ENCODE results near the gene FAM107B.

DNA sequence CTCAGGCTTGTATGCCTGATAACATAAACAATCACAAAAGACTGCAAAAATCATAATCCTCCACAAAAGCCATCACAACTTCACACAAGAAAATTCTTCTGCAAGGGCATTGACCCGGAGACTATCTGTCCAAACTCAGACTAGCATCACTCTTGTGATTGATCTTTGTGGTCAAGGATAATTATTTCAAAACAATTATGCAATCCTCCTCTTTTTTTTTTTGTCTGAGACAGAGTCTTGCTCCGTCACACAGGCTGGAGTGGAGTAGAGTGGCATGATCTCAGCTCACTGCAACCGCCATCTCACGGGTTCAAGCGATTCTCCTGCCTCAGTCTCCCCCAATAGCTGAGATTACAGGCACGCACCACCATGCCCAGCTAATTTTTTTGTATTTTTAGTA lies 41.0 kb upstream of the FAM107B start:
- TF ChIP-seq RARB (CRISPR knock-in tag; IDR thresholded peaks at IDR 0.05) (no peak), ISL1 (CRISPR knock-in tag; IDR thresholded peaks at IDR 0.05) (no peak), ZNF565 (CRISPR knock-in tag; conservative IDR thresholded peaks at IDR 0.05; ENCODE audit: low read depth) (no peak), ESRRG (CRISPR knock-in tag; IDR thresholded peaks at IDR 0.05) (no peak), GLIS3 (CRISPR knock-in tag; IDR thresholded peaks at IDR 0.05) (no peak)
- TF ChIP-seq, protein P1, sequence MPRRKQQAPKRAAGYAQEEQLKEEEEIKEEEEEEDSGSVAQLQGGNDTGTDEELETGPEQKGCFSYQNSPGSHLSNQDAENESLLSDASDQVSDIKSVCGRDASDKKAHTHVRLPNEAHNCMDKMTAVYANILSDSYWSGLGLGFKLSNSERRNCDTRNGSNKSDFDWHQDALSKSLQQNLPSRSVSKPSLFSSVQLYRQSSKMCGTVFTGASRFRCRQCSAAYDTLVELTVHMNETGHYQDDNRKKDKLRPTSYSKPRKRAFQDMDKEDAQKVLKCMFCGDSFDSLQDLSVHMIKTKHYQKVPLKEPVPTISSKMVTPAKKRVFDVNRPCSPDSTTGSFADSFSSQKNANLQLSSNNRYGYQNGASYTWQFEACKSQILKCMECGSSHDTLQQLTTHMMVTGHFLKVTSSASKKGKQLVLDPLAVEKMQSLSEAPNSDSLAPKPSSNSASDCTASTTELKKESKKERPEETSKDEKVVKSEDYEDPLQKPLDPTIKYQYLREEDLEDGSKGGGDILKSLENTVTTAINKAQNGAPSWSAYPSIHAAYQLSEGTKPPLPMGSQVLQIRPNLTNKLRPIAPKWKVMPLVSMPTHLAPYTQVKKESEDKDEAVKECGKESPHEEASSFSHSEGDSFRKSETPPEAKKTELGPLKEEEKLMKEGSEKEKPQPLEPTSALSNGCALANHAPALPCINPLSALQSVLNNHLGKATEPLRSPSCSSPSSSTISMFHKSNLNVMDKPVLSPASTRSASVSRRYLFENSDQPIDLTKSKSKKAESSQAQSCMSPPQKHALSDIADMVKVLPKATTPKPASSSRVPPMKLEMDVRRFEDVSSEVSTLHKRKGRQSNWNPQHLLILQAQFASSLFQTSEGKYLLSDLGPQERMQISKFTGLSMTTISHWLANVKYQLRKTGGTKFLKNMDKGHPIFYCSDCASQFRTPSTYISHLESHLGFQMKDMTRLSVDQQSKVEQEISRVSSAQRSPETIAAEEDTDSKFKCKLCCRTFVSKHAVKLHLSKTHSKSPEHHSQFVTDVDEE (CRISPR knock-in tag; IDR thresholded peaks at IDR 0.05): no peak
- TF ChIP-seq, protein P2, sequence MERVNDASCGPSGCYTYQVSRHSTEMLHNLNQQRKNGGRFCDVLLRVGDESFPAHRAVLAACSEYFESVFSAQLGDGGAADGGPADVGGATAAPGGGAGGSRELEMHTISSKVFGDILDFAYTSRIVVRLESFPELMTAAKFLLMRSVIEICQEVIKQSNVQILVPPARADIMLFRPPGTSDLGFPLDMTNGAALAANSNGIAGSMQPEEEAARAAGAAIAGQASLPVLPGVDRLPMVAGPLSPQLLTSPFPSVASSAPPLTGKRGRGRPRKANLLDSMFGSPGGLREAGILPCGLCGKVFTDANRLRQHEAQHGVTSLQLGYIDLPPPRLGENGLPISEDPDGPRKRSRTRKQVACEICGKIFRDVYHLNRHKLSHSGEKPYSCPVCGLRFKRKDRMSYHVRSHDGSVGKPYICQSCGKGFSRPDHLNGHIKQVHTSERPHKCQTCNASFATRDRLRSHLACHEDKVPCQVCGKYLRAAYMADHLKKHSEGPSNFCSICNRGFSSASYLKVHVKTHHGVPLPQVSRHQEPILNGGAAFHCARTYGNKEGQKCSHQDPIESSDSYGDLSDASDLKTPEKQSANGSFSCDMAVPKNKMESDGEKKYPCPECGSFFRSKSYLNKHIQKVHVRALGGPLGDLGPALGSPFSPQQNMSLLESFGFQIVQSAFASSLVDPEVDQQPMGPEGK (CRISPR knock-in tag; IDR thresholded peaks at IDR 0.05; ENCODE audit: borderline replicate concordance): no peak
- TF ChIP-seq, protein P3, sequence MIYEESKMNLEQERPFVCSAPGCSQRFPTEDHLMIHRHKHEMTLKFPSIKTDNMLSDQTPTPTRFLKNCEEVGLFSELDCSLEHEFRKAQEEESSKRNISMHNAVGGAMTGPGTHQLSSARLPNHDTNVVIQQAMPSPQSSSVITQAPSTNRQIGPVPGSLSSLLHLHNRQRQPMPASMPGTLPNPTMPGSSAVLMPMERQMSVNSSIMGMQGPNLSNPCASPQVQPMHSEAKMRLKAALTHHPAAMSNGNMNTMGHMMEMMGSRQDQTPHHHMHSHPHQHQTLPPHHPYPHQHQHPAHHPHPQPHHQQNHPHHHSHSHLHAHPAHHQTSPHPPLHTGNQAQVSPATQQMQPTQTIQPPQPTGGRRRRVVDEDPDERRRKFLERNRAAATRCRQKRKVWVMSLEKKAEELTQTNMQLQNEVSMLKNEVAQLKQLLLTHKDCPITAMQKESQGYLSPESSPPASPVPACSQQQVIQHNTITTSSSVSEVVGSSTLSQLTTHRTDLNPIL (CRISPR knock-in tag; IDR thresholded peaks at IDR 0.05; ENCODE audit: low read depth): no peak

Measured in SK-N-SH treated with all-trans-retinoic acid at 6 μM for 48 hours (cell line).